ENCODE results near the gene NOS2. TPM values are rescaled to one million over a fixed set of nuclear protein-coding genes. Genes with fewer than 3 reads are reported as not detected.

NOS2 gene
- total RNA-seq, 1 donor from 2014 or later, result 0.09 TPM

- no peaks in the 10 kb centered on the region for H3K9me3 ChIP-seq (ENCODE audit: insufficient read depth, low read depth, low read length)
- FAIRE-seq (no peak), DNase-seq (ENCODE audit: low read depth) (no peak)
- Mint-ChIP-seq H3K27ac (ENCODE audit: unreplicated experiment) (no peak overlapping the region), H3K36me3 (ENCODE audit: low read depth, unreplicated experiment) (no peaks in the 10 kb centered on the region), H3K27me3 (ENCODE audit: low read depth, unreplicated experiment) (peaks cover 5% of the 10 kb centered on the region), H3K4me3 (ENCODE audit: unreplicated experiment) (no peak overlapping the region), H3K9me3 (ENCODE audit: unreplicated experiment) (peaks cover 6% of the 10 kb centered on the region), H3K4me1 (ENCODE audit: low read depth, unreplicated experiment) (no peaks in the 10 kb centered on the region)
- H4K20me1 ChIP-seq (ENCODE audit: insufficient read depth, low read length), result no peaks in the 10 kb centered on the region
- H3K9ac ChIP-seq (ENCODE audit: low read length), result no peak overlapping the region
- H3K27me3 ChIP-seq (ENCODE audit: insufficient read depth, low read length), result no peaks in the 10 kb centered on the region
- no peaks in the 10 kb centered on the region for H3K79me2 ChIP-seq (ENCODE audit: insufficient read depth, low read length)
- no peak overlapping the region for H3K4me3 ChIP-seq (ENCODE audit: insufficient read depth, low read depth, low read length)
- H3K27ac ChIP-seq (ENCODE audit: low read depth, low read length), result no peak overlapping the region
- H3K4me2 ChIP-seq (ENCODE audit: low read length), result no peak overlapping the region
- H2AFZ ChIP-seq (ENCODE audit: low read depth, low read length), result no peak overlapping the region
- no peaks in the 10 kb centered on the region for H3K4me1 ChIP-seq (ENCODE audit: insufficient read depth, low read length)
- H3K36me3 ChIP-seq (ENCODE audit: insufficient read depth, low read length), result no peaks in the 10 kb centered on the region
- TF ChIP-seq EZH2 (IDR thresholded peaks at IDR 0.05; ENCODE audit: insufficient read depth, low read length), result no peak
- TF ChIP-seq CTCF (IDR thresholded peaks at IDR 0.05; ENCODE audit: insufficient read depth, low read depth, low read length), result no peak
Observed at GRCh38 chr17:27846042-27846655, 45.8 kb upstream of the NOS2 start.

GRCh38 chr17:27845264-27846041, 45.1 kb upstream of the NOS2 start:
- Mint-ChIP-seq H3K36me3 (ENCODE audit: low read depth, unreplicated experiment) (no peaks in the 10 kb centered on the region), H3K27ac (ENCODE audit: unreplicated experiment) (no peak overlapping the region), H3K4me3 (ENCODE audit: unreplicated experiment) (no peak overlapping the region), H3K9me3 (ENCODE audit: unreplicated experiment) (peaks cover 6% of the 10 kb centered on the region), H3K27me3 (ENCODE audit: low read depth, unreplicated experiment) (peaks cover 5% of the 10 kb centered on the region), H3K4me1 (ENCODE audit: low read depth, unreplicated experiment) (no peaks in the 10 kb centered on the region)
- H3K27me3 ChIP-seq (ENCODE audit: insufficient read depth, low read length), result no peaks in the 10 kb centered on the region
- no peaks in the 10 kb centered on the region for H3K36me3 ChIP-seq (ENCODE audit: insufficient read depth, low read length)
- no peaks in the 10 kb centered on the region for H3K4me1 ChIP-seq (ENCODE audit: insufficient read depth, low read length)
- no peak for TF ChIP-seq EZH2 (IDR thresholded peaks at IDR 0.05; ENCODE audit: insufficient read depth, low read length)
- TF ChIP-seq CTCF (IDR thresholded peaks at IDR 0.05; ENCODE audit: insufficient read depth, low read depth, low read length), result no peak
- H3K27ac ChIP-seq (ENCODE audit: low read depth, low read length), result no peak overlapping the region
- H3K9ac ChIP-seq (ENCODE audit: low read length), result no peak overlapping the region
- no peak overlapping the region for H3K4me3 ChIP-seq (ENCODE audit: insufficient read depth, low read depth, low read length)
- DNase-seq (ENCODE audit: low read depth) (no peak), FAIRE-seq (no peak)
- no peak overlapping the region for H2AFZ ChIP-seq (ENCODE audit: low read depth, low read length)
- H3K9me3 ChIP-seq (ENCODE audit: insufficient read depth, low read depth, low read length), result no peaks in the 10 kb centered on the region
- H4K20me1 ChIP-seq (ENCODE audit: insufficient read depth, low read length), result no peaks in the 10 kb centered on the region
- no peak overlapping the region for H3K4me2 ChIP-seq (ENCODE audit: low read length)
- no peaks in the 10 kb centered on the region for H3K79me2 ChIP-seq (ENCODE audit: insufficient read depth, low read length)

GRCh38 chr17:27840688-27841087, 40.4 kb upstream of the NOS2 start:
- Mint-ChIP-seq H3K9me3 (ENCODE audit: unreplicated experiment) (no peaks in the 10 kb centered on the region), H3K36me3 (ENCODE audit: low read depth, unreplicated experiment) (no peaks in the 10 kb centered on the region)

More at GRCh38 chr17:27840688-27841087, 40.4 kb upstream of the NOS2 start:
- Histone ChIP-seq H3K4me1 (ENCODE audit: insufficient read depth, low read length) (no peaks in the 10 kb centered on the region), H3K27ac (ENCODE audit: low read depth, low read length) (no peak overlapping the region), H3K9me3 (ENCODE audit: insufficient read depth, low read depth, low read length) (no peaks in the 10 kb centered on the region), H4K20me1 (ENCODE audit: insufficient read depth, low read length) (no peaks in the 10 kb centered on the region), H3K36me3 (ENCODE audit: insufficient read depth, low read length) (no peaks in the 10 kb centered on the region), H3K4me3 (ENCODE audit: insufficient read depth, low read depth, low read length) (no peak overlapping the region), H3K4me2 (ENCODE audit: low read length) (no peak overlapping the region), H3K79me2 (ENCODE audit: insufficient read depth, low read length) (no peaks in the 10 kb centered on the region), H3K27me3 (ENCODE audit: insufficient read depth, low read length) (peaks cover 6% of the 10 kb centered on the region), H3K9ac (ENCODE audit: low read length) (no peak overlapping the region), H2AFZ (ENCODE audit: low read depth, low read length) (no peak overlapping the region)
- H3K27me3 Mint-ChIP-seq (ENCODE audit: low read depth, unreplicated experiment), result peaks cover 5% of the 10 kb centered on the region
- H3K4me3 Mint-ChIP-seq (ENCODE audit: unreplicated experiment), result no peak overlapping the region
- H3K4me1 Mint-ChIP-seq (ENCODE audit: low read depth, unreplicated experiment), result no peaks in the 10 kb centered on the region
- TF ChIP-seq EZH2 (IDR thresholded peaks at IDR 0.05; ENCODE audit: insufficient read depth, low read length) (no peak), CTCF (IDR thresholded peaks at IDR 0.05; ENCODE audit: insufficient read depth, low read depth, low read length) (no peak)
- no peak for FAIRE-seq
- DNase-seq (ENCODE audit: low read depth), result no peak
- H3K27ac Mint-ChIP-seq (ENCODE audit: unreplicated experiment), result no peak overlapping the region
